ENCODE data around the gene KDM6B. TPM values are rescaled to one million over a fixed set of nuclear protein-coding genes. Genes with fewer than 3 reads are reported as not detected.
"Not testable (repeated sequence)": the region's sequence is repeated elsewhere in the genome, so short reads cannot be mapped to it uniquely, and the experiment has no call there.

The KDM6B gene
- 0.34 and 0.85 TPM in 2 replicates for total RNA-seq (2014; rRNA removed; shearing (Covaris generic))

GRCh38 chr17:7833795-7834541, at the start of gene KDM6B:
TSS of gene KDM6B (plus strand) at chr17:7834217. CDS start at chr17:7845555, 11,338 bp downstream.
- peak; percentile 88 to 90 for DNase-seq (ENCODE audit: low read depth in 1 of 2, low spot score in 2 of 2)
- Histone ChIP-seq H3K36me3 (no peaks in the 10 kb centered on the region), H3K27me3 (replicated peaks) (peaks cover 12% of the 10 kb centered on the region), H3K4me1 (replicated peaks) (peaks cover 39% of the 10 kb centered on the region), H3K4me3 (peak within 1 kb of the TSS; percentile 49), H3K27ac (peak within 1 kb of the TSS; percentile 91), H3K9me3 (replicated peaks) (no peaks in the 10 kb centered on the region)

- H3K27me3 ChIP-seq (replicated peaks) = peaks cover 9% of the 10 kb centered on the region; the same call in 1 of the 2 replicates
- no peak for DNase-seq (ENCODE audit: low read depth in 1 of 2, low spot score in 2 of 2)
- H3K4me3 ChIP-seq = no peak overlapping the region
- no peaks in the 10 kb centered on the region for H3K9me3 ChIP-seq (replicated peaks)
- H3K4me1 ChIP-seq (replicated peaks) = no peaks in the 10 kb centered on the region
- no peak overlapping the region for H3K27ac ChIP-seq
- H3K36me3 ChIP-seq = no peaks in the 10 kb centered on the region
Measured at GRCh38 chr17:7786866-7787265, 47.2 kb upstream of the KDM6B start.

- Histone ChIP-seq H3K4me3 (no peak overlapping the region), H3K4me1 (replicated peaks) (no peaks in the 10 kb centered on the region), H3K9me3 (replicated peaks) (no peaks in the 10 kb centered on the region), H3K27me3 (replicated peaks) (peaks cover under 1% of the 10 kb centered on the region; the same call in 1 of the 2 replicates), H3K36me3 (no peaks in the 10 kb centered on the region), H3K27ac (no peak overlapping the region)
- DNase-seq (ENCODE audit: low read depth in 1 of 2, low spot score in 2 of 2) = no peak
Measured at GRCh38 chr17:7789131-7789530, 44.9 kb upstream of the KDM6B start.

GRCh38 chr17:7790150-7790549, 43.9 kb upstream of the KDM6B start:
- Histone ChIP-seq H3K4me3 (no peak overlapping the region), H3K27me3 (replicated peaks) (no peaks in the 10 kb centered on the region), H3K9me3 (replicated peaks) (no peaks in the 10 kb centered on the region), H3K27ac (no peak overlapping the region), H3K4me1 (replicated peaks) (no peaks in the 10 kb centered on the region), H3K36me3 (no peaks in the 10 kb centered on the region)
- DNase-seq (ENCODE audit: low read depth in 1 of 2, low spot score in 2 of 2) = no peak

GRCh38 chr17:7792611-7793010, 41.4 kb upstream of the KDM6B start:
- Histone ChIP-seq H3K4me3 (no peak overlapping the region), H3K9me3 (replicated peaks) (no peaks in the 10 kb centered on the region)

GRCh38 chr17:7794075-7794663, 39.8 kb upstream of the KDM6B start:
- H3K4me1 ChIP-seq (replicated peaks) = no peaks in the 10 kb centered on the region
- H3K9me3 ChIP-seq (replicated peaks) = no peaks in the 10 kb centered on the region
- no peak overlapping the region for H3K27ac ChIP-seq
- no peaks in the 10 kb centered on the region for H3K36me3 ChIP-seq
- H3K4me3 ChIP-seq = no peak overlapping the region
- H3K27me3 ChIP-seq (replicated peaks) = no peaks in the 10 kb centered on the region
- no peak for DNase-seq (ENCODE audit: low read depth in 1 of 2, low spot score in 2 of 2)

More at GRCh38 chr17:7792611-7793010, 41.4 kb upstream of the KDM6B start:
- Histone ChIP-seq H3K27ac (no peak overlapping the region), H3K4me1 (replicated peaks) (no peaks in the 10 kb centered on the region), H3K27me3 (replicated peaks) (no peaks in the 10 kb centered on the region), H3K36me3 (no peaks in the 10 kb centered on the region)
- DNase-seq (ENCODE audit: low read depth in 1 of 2, low spot score in 2 of 2) = no peak

GRCh38 chr17:7797976-7798375, 36.0 kb upstream of the KDM6B start:
- Histone ChIP-seq H3K4me1 (replicated peaks) (no peaks in the 10 kb centered on the region), H3K9me3 (replicated peaks) (no peaks in the 10 kb centered on the region), H3K27ac (no peak overlapping the region), H3K36me3 (no peaks in the 10 kb centered on the region), H3K4me3 (no peak overlapping the region), H3K27me3 (replicated peaks) (no peaks in the 10 kb centered on the region)
- DNase-seq (ENCODE audit: low read depth in 1 of 2, low spot score in 2 of 2) = no peak

GRCh38 chr17:7798839-7799238, 35.2 kb upstream of the KDM6B start:
- H3K9me3 ChIP-seq (replicated peaks) = no peaks in the 10 kb centered on the region

GRCh38 chr17:7803981-7804380, 30.0 kb upstream of the KDM6B start:
- Histone ChIP-seq H3K36me3 (no peaks in the 10 kb centered on the region), H3K27me3 (replicated peaks) (0 out of 2 replicates have a peak, but pooled peaks cover 4% of the 10 kb centered on the region), H3K4me3 (no peak overlapping the region), H3K27ac (no peak overlapping the region), H3K9me3 (replicated peaks) (no peaks in the 10 kb centered on the region), H3K4me1 (replicated peaks) (no peaks in the 10 kb centered on the region)
- DNase-seq (ENCODE audit: low read depth in 1 of 2, low spot score in 2 of 2) = no peak

More at GRCh38 chr17:7798839-7799238, 35.2 kb upstream of the KDM6B start:
- Histone ChIP-seq H3K27me3 (replicated peaks) (no peaks in the 10 kb centered on the region), H3K27ac (no peak overlapping the region), H3K36me3 (no peaks in the 10 kb centered on the region), H3K4me3 (no peak overlapping the region), H3K4me1 (replicated peaks) (no peaks in the 10 kb centered on the region)
- no peak for DNase-seq (ENCODE audit: low read depth in 1 of 2, low spot score in 2 of 2)

- no peaks in the 10 kb centered on the region for H3K9me3 ChIP-seq (replicated peaks)
- no peak overlapping the region for H3K4me3 ChIP-seq
- DNase-seq (ENCODE audit: low read depth in 1 of 2, low spot score in 2 of 2) = no peak
- no peaks in the 10 kb centered on the region for H3K4me1 ChIP-seq (replicated peaks)
- peaks cover 17% of the 10 kb centered on the region for H3K27me3 ChIP-seq (replicated peaks)
- H3K27ac ChIP-seq = no peak overlapping the region
- no peaks in the 10 kb centered on the region for H3K36me3 ChIP-seq
Measured at GRCh38 chr17:7806587-7806986, 27.4 kb upstream of the KDM6B start.

GRCh38 chr17:7807206-7807605, 26.8 kb upstream of the KDM6B start:
- Histone ChIP-seq H3K36me3 (no peaks in the 10 kb centered on the region), H3K27ac (no peak overlapping the region), H3K9me3 (replicated peaks) (no peaks in the 10 kb centered on the region), H3K4me1 (replicated peaks) (no peaks in the 10 kb centered on the region), H3K27me3 (replicated peaks) (peaks cover 18% of the 10 kb centered on the region), H3K4me3 (no peak overlapping the region)
- no peak for DNase-seq (ENCODE audit: low read depth in 1 of 2, low spot score in 2 of 2)

GRCh38 chr17:7809086-7809790, 24.8 kb upstream of the KDM6B start:
- Histone ChIP-seq H3K9me3 (replicated peaks) (no peaks in the 10 kb centered on the region), H3K27me3 (replicated peaks) (peaks cover 22% of the 10 kb centered on the region), H3K27ac (no peak overlapping the region), H3K4me1 (replicated peaks) (no peaks in the 10 kb centered on the region), H3K4me3 (no peak overlapping the region), H3K36me3 (no peaks in the 10 kb centered on the region)
- no peak for DNase-seq (ENCODE audit: low read depth in 1 of 2, low spot score in 2 of 2)

- H3K4me3 ChIP-seq; H3K36me3 ChIP-seq; H3K4me1 ChIP-seq (replicated peaks); DNase-seq (ENCODE audit: low read depth in 1 of 2, low spot score in 2 of 2); H3K27ac ChIP-seq; H3K9me3 ChIP-seq (replicated peaks): not testable (repeated sequence)
- H3K27me3 ChIP-seq (replicated peaks) = peaks cover 22% of the 10 kb centered on the region
Measured at GRCh38 chr17:7809791-7810343, 24.1 kb upstream of the KDM6B start.

- Histone ChIP-seq H3K4me3 (no peak overlapping the region), H3K27ac (no peak overlapping the region), H3K27me3 (replicated peaks) (peaks cover 22% of the 10 kb centered on the region), H3K36me3 (no peaks in the 10 kb centered on the region), H3K9me3 (replicated peaks) (no peaks in the 10 kb centered on the region), H3K4me1 (replicated peaks) (no peaks in the 10 kb centered on the region)
- no peak for DNase-seq (ENCODE audit: low read depth in 1 of 2, low spot score in 2 of 2)
Measured at GRCh38 chr17:7811251-7811650, 22.8 kb upstream of the KDM6B start.

All from SJSA1 (cell line).